ENCODE measurements around the gene YDJC.

Gene YDJC

DNA sequence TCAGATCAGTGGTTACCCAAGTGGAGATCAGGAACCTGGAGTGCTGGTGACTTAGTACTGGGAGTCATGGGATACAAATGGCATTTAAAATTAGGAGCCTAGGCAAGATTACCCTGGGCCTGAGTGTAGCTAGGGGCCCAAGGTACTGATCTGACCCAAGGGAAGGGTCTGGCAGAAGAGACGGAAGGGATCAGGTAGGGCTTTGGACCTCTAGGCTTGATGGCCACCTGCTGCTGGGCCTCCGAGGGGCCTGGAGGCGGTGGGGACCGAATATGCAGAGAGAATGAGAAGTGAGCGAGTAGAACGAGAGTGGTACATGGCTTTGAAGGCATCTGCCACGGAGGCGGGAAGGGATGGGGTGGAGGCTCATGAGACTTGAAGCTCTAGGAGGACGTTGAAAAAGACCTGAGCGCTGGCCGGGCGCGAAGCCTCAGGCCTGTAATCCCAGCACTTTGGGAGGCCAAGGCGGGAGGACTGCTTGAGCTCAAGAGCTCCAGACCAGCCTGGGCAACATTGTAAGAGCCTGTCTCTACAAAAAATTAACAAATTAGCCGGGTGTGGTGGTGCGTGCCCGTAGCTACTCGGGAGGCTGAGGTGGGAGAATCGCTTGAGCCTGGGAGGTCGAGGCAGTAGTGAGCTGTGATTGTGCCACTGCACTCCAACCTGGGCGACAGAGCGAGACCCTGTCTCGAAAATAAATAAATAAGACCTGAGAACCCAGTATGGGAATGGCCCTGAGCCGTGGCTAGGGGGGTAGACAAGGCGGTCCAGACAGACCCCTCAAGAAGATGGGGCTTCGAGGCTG lies 35.4 kb upstream of the YDJC start:
- Histone ChIP-seq H3K4me1 (ENCODE audit: control insufficient read depth, insufficient read depth, low read length) (no peaks in the 10 kb centered on the region), H3K9ac (ENCODE audit: low read length) (no peak overlapping the region), H3K27ac (ENCODE audit: low read depth, low read length) (no peak overlapping the region), H3K9me3 (ENCODE audit: control insufficient read depth, insufficient read depth, low read depth, low read length) (no peaks in the 10 kb centered on the region), H3K27me3 (ENCODE audit: control insufficient read depth, insufficient read depth, low read length) (peaks cover 4% of the 10 kb centered on the region; the same call in 1 of the 2 replicates), H3K36me3 (ENCODE audit: control insufficient read depth, insufficient read depth, low read length) (0 out of 2 replicates have a peak, but pooled peaks cover 5% of the 10 kb centered on the region), H3K4me3 (ENCODE audit: low read depth, low read length) (peak overlapping the region; percentile 81)

DNA sequence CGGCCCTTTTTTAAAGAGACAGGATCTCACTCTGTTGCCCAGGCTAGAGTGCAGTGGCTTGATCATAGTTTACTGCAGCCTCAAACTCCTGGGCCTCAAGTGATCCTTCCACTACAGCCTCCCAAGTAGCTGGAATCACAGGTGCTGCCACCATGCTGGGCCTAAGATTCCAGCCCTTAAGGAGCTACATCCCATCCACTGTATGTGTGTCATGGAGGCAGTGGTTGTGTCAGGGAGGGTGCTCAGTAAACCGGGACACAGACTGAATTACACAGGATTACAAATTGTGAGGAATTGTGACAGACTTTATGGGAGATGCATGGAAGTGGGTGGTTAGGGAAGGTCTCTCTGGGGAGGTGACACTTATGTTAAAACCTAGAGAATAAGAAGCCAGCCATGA lies 33.9 kb upstream of the YDJC start:
- peaks cover 4% of the 10 kb centered on the region; the same call in 1 of the 2 replicates for H3K27me3 ChIP-seq (ENCODE audit: control insufficient read depth, insufficient read depth, low read length)
- H3K9me3 ChIP-seq (ENCODE audit: control insufficient read depth, insufficient read depth, low read depth, low read length) = no peaks in the 10 kb centered on the region
- no peaks in the 10 kb centered on the region for H3K4me1 ChIP-seq (ENCODE audit: control insufficient read depth, insufficient read depth, low read length)
- no peak overlapping the region for H3K4me3 ChIP-seq (ENCODE audit: low read depth, low read length)
- no peaks in the 10 kb centered on the region for H3K36me3 ChIP-seq (ENCODE audit: control insufficient read depth, insufficient read depth, low read length)
- H3K9ac ChIP-seq (ENCODE audit: low read length) = no peak overlapping the region
- no peak overlapping the region for H3K27ac ChIP-seq (ENCODE audit: low read depth, low read length)

DNA sequence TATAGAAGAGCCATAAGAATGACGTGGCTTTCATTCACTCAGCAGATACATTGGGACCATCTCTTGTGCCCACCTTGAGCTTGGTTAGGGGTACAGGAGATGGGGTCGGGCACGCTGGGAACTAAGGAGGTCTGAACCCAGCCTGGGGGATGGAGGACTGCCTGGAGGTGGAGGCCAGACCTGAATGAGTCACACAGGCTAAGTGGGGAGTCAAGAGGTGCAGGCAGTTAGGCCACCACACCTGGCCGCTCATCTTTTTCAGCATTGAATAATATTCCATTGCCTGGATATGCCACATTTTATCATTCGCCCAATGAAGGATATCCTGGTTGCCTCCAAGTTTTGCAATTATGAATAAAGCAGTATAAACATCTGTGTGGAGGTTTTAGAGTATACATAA lies 32.2 kb upstream of the YDJC start:
- Histone ChIP-seq H3K27ac (ENCODE audit: low read depth, low read length) (no peak overlapping the region), H3K36me3 (ENCODE audit: control insufficient read depth, insufficient read depth, low read length) (no peaks in the 10 kb centered on the region), H3K9me3 (ENCODE audit: control insufficient read depth, insufficient read depth, low read depth, low read length) (no peaks in the 10 kb centered on the region), H3K4me1 (ENCODE audit: control insufficient read depth, insufficient read depth, low read length) (peaks cover 7% of the 10 kb centered on the region), H3K9ac (ENCODE audit: low read length) (no peak overlapping the region), H3K27me3 (ENCODE audit: control insufficient read depth, insufficient read depth, low read length) (peaks cover 4% of the 10 kb centered on the region; the same call in 1 of the 2 replicates), H3K4me3 (ENCODE audit: low read depth, low read length) (no peak overlapping the region)

GRCh38 chr22:21660904-21661303 lies 31.1 kb upstream of the YDJC start:
- no peak overlapping the region for H3K27ac ChIP-seq (ENCODE audit: low read depth, low read length)
- no peaks in the 10 kb centered on the region for H3K36me3 ChIP-seq (ENCODE audit: control insufficient read depth, insufficient read depth, low read length)
- no peak overlapping the region for H3K4me3 ChIP-seq (ENCODE audit: low read depth, low read length)
- H3K4me1 ChIP-seq (ENCODE audit: control insufficient read depth, insufficient read depth, low read length) = peaks cover 12% of the 10 kb centered on the region
- no peak overlapping the region for H3K9ac ChIP-seq (ENCODE audit: low read length)
- no peaks in the 10 kb centered on the region for H3K9me3 ChIP-seq (ENCODE audit: control insufficient read depth, insufficient read depth, low read depth, low read length)
- peaks cover 4% of the 10 kb centered on the region; the same call in 1 of the 2 replicates for H3K27me3 ChIP-seq (ENCODE audit: control insufficient read depth, insufficient read depth, low read length)

GRCh38 chr22:21659864-21660525 lies 30.2 kb upstream of the YDJC start:
- H3K9ac ChIP-seq (ENCODE audit: low read length) = no peak overlapping the region
- no peak overlapping the region for H3K27ac ChIP-seq (ENCODE audit: low read depth, low read length)

DNA sequence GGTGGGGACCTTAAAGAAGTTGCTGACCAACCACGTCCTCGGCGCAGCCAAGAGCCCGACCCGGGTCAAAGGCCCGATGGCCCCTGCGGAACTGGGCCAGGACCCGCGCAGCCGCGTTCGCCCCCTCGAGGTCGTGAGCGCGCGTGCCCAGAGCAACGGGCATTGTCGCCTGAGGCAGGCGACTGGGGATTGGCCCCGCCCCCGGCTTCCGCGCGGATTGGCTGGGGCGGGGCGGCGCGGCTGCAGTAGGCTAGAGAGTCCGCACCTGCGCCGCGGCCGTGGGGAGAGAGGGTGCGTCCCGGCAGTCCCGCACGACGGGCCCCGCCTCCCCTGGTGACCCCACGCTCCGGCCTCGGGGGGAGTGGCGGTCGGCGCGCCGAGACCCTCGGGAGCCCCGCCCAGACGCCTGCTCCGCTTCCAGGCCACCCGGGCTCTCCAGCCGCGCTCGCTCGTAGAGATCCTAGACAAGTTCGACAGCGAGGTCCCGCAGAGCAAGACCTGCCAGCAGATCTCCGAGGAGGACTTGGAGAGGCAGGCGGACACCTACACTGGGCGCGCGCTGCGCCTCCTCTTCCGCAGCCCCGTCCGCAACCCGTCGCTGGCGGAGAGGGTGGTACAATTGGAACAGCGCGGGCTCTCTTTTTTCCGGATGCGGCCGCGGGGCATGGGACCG lies 27.7 kb upstream of the YDJC start:
- no peaks in the 10 kb centered on the region for H3K9me3 ChIP-seq (ENCODE audit: control insufficient read depth, insufficient read depth, low read depth, low read length)
- H3K36me3 ChIP-seq (ENCODE audit: control insufficient read depth, insufficient read depth, low read length) = peaks cover 20% of the 10 kb centered on the region
- H3K4me3 ChIP-seq (ENCODE audit: low read depth, low read length) = peak overlapping the region; percentile 78
- no peak overlapping the region for H3K27ac ChIP-seq (ENCODE audit: low read depth, low read length)
- H3K9ac ChIP-seq (ENCODE audit: low read length) = peak overlapping the region; percentile 54
- peaks cover 21% of the 10 kb centered on the region for H3K4me1 ChIP-seq (ENCODE audit: control insufficient read depth, insufficient read depth, low read length)
- peaks cover 4% of the 10 kb centered on the region; the same call in 1 of the 2 replicates for H3K27me3 ChIP-seq (ENCODE audit: control insufficient read depth, insufficient read depth, low read length)

More at GRCh38 chr22:21659864-21660525, 30.2 kb upstream of the YDJC start:
- H3K36me3 ChIP-seq (ENCODE audit: control insufficient read depth, insufficient read depth, low read length) = 0 out of 2 replicates have a peak, but pooled peaks cover 2% of the 10 kb centered on the region
- no peaks in the 10 kb centered on the region for H3K9me3 ChIP-seq (ENCODE audit: control insufficient read depth, insufficient read depth, low read depth, low read length)
- H3K27me3 ChIP-seq (ENCODE audit: control insufficient read depth, insufficient read depth, low read length) = peaks cover 4% of the 10 kb centered on the region; the same call in 1 of the 2 replicates
- H3K4me1 ChIP-seq (ENCODE audit: control insufficient read depth, insufficient read depth, low read length) = peaks cover 12% of the 10 kb centered on the region
- no peak overlapping the region for H3K4me3 ChIP-seq (ENCODE audit: low read depth, low read length)

DNA sequence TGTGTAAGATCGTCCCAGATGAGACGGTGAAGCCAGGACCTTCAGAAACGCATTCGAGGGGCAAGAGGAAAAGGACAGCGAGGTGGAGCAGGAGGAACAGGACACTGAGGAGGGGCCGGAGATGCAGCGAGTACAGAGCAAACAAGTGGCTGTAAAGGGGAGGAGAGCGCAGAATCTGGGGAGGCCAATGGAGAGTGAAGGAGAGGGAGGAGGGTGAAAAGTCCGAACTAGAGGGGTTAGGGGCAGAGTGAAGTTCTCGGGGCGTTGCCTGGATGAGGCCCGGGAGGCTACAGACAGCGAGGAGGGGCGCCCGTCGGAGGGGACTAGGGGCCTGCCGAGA lies 27.2 kb upstream of the YDJC start:
- Histone ChIP-seq H3K4me3 (ENCODE audit: low read depth, low read length) (peak overlapping the region; percentile 78), H3K4me1 (ENCODE audit: control insufficient read depth, insufficient read depth, low read length) (peaks cover 21% of the 10 kb centered on the region), H3K27ac (ENCODE audit: low read depth, low read length) (no peak overlapping the region), H3K36me3 (ENCODE audit: control insufficient read depth, insufficient read depth, low read length) (peaks cover 20% of the 10 kb centered on the region), H3K27me3 (ENCODE audit: control insufficient read depth, insufficient read depth, low read length) (peaks cover 4% of the 10 kb centered on the region; the same call in 1 of the 2 replicates), H3K9ac (ENCODE audit: low read length) (peak overlapping the region; percentile 43), H3K9me3 (ENCODE audit: control insufficient read depth, insufficient read depth, low read depth, low read length) (no peaks in the 10 kb centered on the region)

GRCh38 chr22:21652547-21653545 lies 23.0 kb upstream of the YDJC start:
- H3K4me3 ChIP-seq (ENCODE audit: low read depth, low read length) = peak overlapping the region; percentile 93
- peak overlapping the region; percentile 78; the same call in 1 of the 2 replicates for H3K27ac ChIP-seq (ENCODE audit: low read depth, low read length)
- H3K9ac ChIP-seq (ENCODE audit: low read length) = peak overlapping the region; percentile 96
- H3K36me3 ChIP-seq (ENCODE audit: control insufficient read depth, insufficient read depth, low read length) = peaks cover 24% of the 10 kb centered on the region
- H3K9me3 ChIP-seq (ENCODE audit: control insufficient read depth, insufficient read depth, low read depth, low read length) = no peaks in the 10 kb centered on the region
- peaks cover 26% of the 10 kb centered on the region for H3K4me1 ChIP-seq (ENCODE audit: control insufficient read depth, insufficient read depth, low read length)
- no peaks in the 10 kb centered on the region for H3K27me3 ChIP-seq (ENCODE audit: control insufficient read depth, insufficient read depth, low read length)

DNA sequence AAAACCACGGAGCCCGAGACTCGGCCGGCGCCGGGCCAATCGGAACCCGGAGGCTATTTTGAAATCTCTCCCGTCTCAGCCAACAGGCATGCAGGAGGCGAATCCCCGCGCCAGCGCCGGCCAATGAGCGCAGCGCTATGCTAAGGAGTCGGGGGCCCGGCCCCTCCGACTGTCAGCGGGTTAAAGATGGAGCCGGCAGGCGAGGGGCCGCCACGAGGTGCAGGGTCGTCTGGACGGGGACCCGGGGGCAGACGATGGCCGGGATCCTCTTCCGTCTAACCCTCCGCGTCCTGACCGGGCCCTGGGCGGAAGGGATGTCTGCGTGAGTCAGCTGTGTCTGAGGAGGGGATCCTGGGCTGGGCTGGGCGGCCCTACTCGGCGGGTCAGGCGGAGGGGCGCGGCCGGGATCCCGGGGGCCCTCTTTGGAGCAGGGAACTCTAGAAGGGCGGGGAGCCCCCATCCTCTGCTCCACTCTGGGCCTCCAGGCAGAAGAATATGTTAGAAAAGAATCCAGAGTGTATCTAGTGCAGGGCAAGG lies 22.3 kb upstream of the YDJC start:
- H3K9me3 ChIP-seq (ENCODE audit: control insufficient read depth, insufficient read depth, low read depth, low read length) = no peaks in the 10 kb centered on the region
- H3K4me1 ChIP-seq (ENCODE audit: control insufficient read depth, insufficient read depth, low read length) = peaks cover 24% of the 10 kb centered on the region
- peak overlapping the region; percentile 96 for H3K9ac ChIP-seq (ENCODE audit: low read length)
- H3K36me3 ChIP-seq (ENCODE audit: control insufficient read depth, insufficient read depth, low read length) = peaks cover 24% of the 10 kb centered on the region
- no peaks in the 10 kb centered on the region for H3K27me3 ChIP-seq (ENCODE audit: control insufficient read depth, insufficient read depth, low read length)
- H3K27ac ChIP-seq (ENCODE audit: low read depth, low read length) = peak overlapping the region; percentile 78
- H3K4me3 ChIP-seq (ENCODE audit: low read depth, low read length) = peak overlapping the region; percentile 93

- Histone ChIP-seq H3K27me3 (ENCODE audit: control insufficient read depth, insufficient read depth, low read length) (no peaks in the 10 kb centered on the region), H3K9me3 (ENCODE audit: control insufficient read depth, insufficient read depth, low read depth, low read length) (no peaks in the 10 kb centered on the region), H3K9ac (ENCODE audit: low read length) (peak overlapping the region; percentile 96), H3K36me3 (ENCODE audit: control insufficient read depth, insufficient read depth, low read length) (peaks cover 25% of the 10 kb centered on the region), H3K4me1 (ENCODE audit: control insufficient read depth, insufficient read depth, low read length) (peaks cover 19% of the 10 kb centered on the region), H3K27ac (ENCODE audit: low read depth, low read length) (peak overlapping the region; percentile 78), H3K4me3 (ENCODE audit: low read depth, low read length) (peak overlapping the region; percentile 93)
Observed at GRCh38 chr22:21651521-21652009, 21.7 kb upstream of the YDJC start.

Data from HUES6 (cell line).